Measurements from ENCODE around the gene ZNF598.

Gene ZNF598

GRCh38 chr16:1990101-1990350 lies 19.6 kb downstream of the ZNF598 start:
- no peak for DNase-seq

GRCh38 chr16:1989209-1990100 lies 20.2 kb downstream of the ZNF598 start, which contains the start of gene SYNGR3:
Gene SYNGR3 (plus strand): TSS chr16:1989970. CDS start chr16:1990103, 133 bp downstream.
- no peak for DNase-seq

- no peak for DNase-seq
Observed at GRCh38 chr16:1987198-1987597, 22.4 kb downstream of the ZNF598 start.

- DNase-seq, result no peak
Observed at GRCh38 chr16:1985466-1986150, 24.0 kb downstream of the ZNF598 start.

GRCh38 chr16:1984347-1985225 lies 25.0 kb downstream of the ZNF598 start:
- DNase-seq, result peak in 1 of 2 experiments; percentile 38

GRCh38 chr16:1983544-1984346 lies 25.9 kb downstream of the ZNF598 start, which contains the start of gene GFER:
Gene GFER (plus strand): TSS chr16:1984193. CDS start chr16:1984219, 26 bp downstream.
- peak; percentile 83 to 89 for DNase-seq

- DNase-seq, result no peak
Observed at GRCh38 chr16:1982991-1983543, 26.6 kb downstream of the ZNF598 start.

GRCh38 chr16:1982013-1982433 lies 27.6 kb downstream of the ZNF598 start:
- DNase-seq, result no peak

- peak in 1 of 2 experiments; percentile 33 for DNase-seq
Observed at GRCh38 chr16:1981398-1981836, 28.2 kb downstream of the ZNF598 start, which contains the start of gene NOXO1. Gene NOXO1 (minus strand): TSS chr16:1981469. CDS start chr16:1981179, 290 bp downstream.

- no peak for DNase-seq
Observed at GRCh38 chr16:1980770-1981087, 28.9 kb downstream of the ZNF598 start.

GRCh38 chr16:1980030-1980769 lies 29.4 kb downstream of the ZNF598 start:
- DNase-seq, result peak in 1 of 2 experiments; percentile 47

- DNase-seq, result peak; percentile 60 to 69
Observed at GRCh38 chr16:1979271-1980029, 30.2 kb downstream of the ZNF598 start.

- no peak for DNase-seq
Observed at GRCh38 chr16:1978476-1979120, 31.0 kb downstream of the ZNF598 start.

GRCh38 chr16:1977875-1978268 lies 31.7 kb downstream of the ZNF598 start:
- DNase-seq, result no peak

GRCh38 chr16:1976951-1977874 lies 32.4 kb downstream of the ZNF598 start:
- no peak for DNase-seq

GRCh38 chr16:1976216-1976520 lies 33.5 kb downstream of the ZNF598 start:
- no peak for DNase-seq

- DNase-seq, result no peak
Observed at GRCh38 chr16:1975432-1976215, 34.0 kb downstream of the ZNF598 start.

Measured in activated T-cell treated with anti-CD3 and anti-CD28 coated beads, Interleukin-2, amount 50 U/mL, for 48 hours (primary cell).